Adrenal gland (tissue), 12 donors: ENCODE measurements around the gene ERC2. TPM values are rescaled to one million over a fixed set of nuclear protein-coding genes. Genes with fewer than 3 reads are reported as not detected.

ENCODE experiments used
- DNase-seq, 7 donors: peaks; one replicate each; pipeline ENCODE4 v3.0.0-alpha.2; 2019 to 2020
- H3K27ac ChIP-seq, 5 donors: fragments of 200-600 bp; sonication (generic) in 4 of 5; 1 replicate in 3 of 5; 2 replicates in 2 of 5; pipeline versions ENCODE4 v1.5.1 to v1.8.0; 2016 to 2020; ENCODE audit warnings: mild to moderate bottlenecking in 1 of 5
- H3K27me3 ChIP-seq: fragments of 200-600 bp; 2 replicates; pipeline ENCODE4 v1.8.0; 2021
- H3K36me3 ChIP-seq, 2 donors: fragments of 200-600 bp; replicated peaks in 1 of 2; 1 replicate in 1 of 2; 2 replicates in 1 of 2; pipeline versions ENCODE4 v1.5.1 to v1.8.0; 2018 to 2022
- H3K4me1 ChIP-seq, 2 donors: fragments of 200-600 bp; replicated peaks in 1 of 2; 1 replicate in 1 of 2; 2 replicates in 1 of 2; pipeline versions ENCODE4 v1.5.1 to v1.8.0; 2018 to 2021
- H3K4me3 ChIP-seq, 4 donors: fragments of 200-600 bp; sonication (generic) in 3 of 4; one replicate each; pipeline ENCODE4 v1.5.1; 2016 to 2018
- H3K9me3 ChIP-seq, 3 donors: fragments of 200-600 bp; sonication (generic) in 1 of 3; replicated peaks in 1 of 3; 1 replicate in 2 of 3; 2 replicates in 1 of 3; pipeline versions ENCODE4 v1.5.1 to v1.8.0; 2016 to 2021
- POLR2A ChIP-seq, 2 donors: fragments of 450-650 bp; IDR thresholded peaks; one replicate each; pipeline ENCODE4 v1.6.1; 2017; ENCODE audit warnings: antibody characterized with exemption in 2 of 2, mild to moderate bottlenecking in 2 of 2, moderate library complexity in 1 of 2
- WGBS, 4 donors: extraction: QIAGEN DNeasy Blood & Tissue Kit in 2 of 4; methylation state at CpG; one replicate each; pipeline versions ENCODE4 v1.1.5 to v1.1.7; 2013 to 2017; 5-methylcytosine and 5-hydroxymethylcytosine counted together
- intact Hi-C, 2 donors: fragments of 100-400 bp; cut with DNase I; formaldehyde crosslinking; loops; one replicate each; pipeline versions ENCODE4 v1.14.1 to v1.15.0; 2022 to 2023
- polyA plus RNA-seq, 3 donors: library from polyadenylated mRNA; stranded (reverse); fragments of 200-250 nt in 2 of 3; fragments of 350-450 nt in 1 of 3; fragmentation: Illumina TruSeq in 1 of 3; extraction: RNeasy Lipid Tissue Mini Kit (QIAGEN cat#74804) in 1 of 3; gene quantifications; one replicate each; pipeline ENCODE4 v1.2.3, GENCODE V29; 2013 to 2014
- total RNA-seq, 9 donors: library from RNA; depleted of rRNA in 4 of 9; stranded (reverse); fragments of >200 nt in 4 of 9; fragments of 120-200 nt in 1 of 9; fragmentation: NEBNext Ultra II Directional in 1 of 9; extraction: Animal tissue kit (Norgen Biotek cat#: 25700) in 1 of 9; gene quantifications; one replicate each; pipeline versions ENCODE4 v1.1.0 to v1.2.4, GENCODE V29; 2013 to 2023
- TF ChIP-seq, protein P1 (sequence below), 6 experiments: fragments of 450-650 bp in 4 of 6; fragments of 200-600 bp in 2 of 6; sonication (generic) in 1 of 6; IDR thresholded peaks; 1 replicate in 5 of 6; 2 replicates in 1 of 6; pipeline versions ENCODE4 v1.5.1 to v1.8.0; 2016 to 2021; ENCODE audit warnings: antibody characterized with exemption in 6 of 6, mild to moderate bottlenecking in 2 of 6, moderate library complexity in 1 of 6
- donor health status: healthy with polysubstance abuse.
- donor health status: Bipolar disorder and iron deficiency.
- donor health status: DM: yes; HTN: yes; CAD: no.
- donor health status: DM: no; HTN: no; CAD: no.
- donor health status: DM: no; HTN: no; CAD: no.
- donor health status: DM: yes; HTN: yes; CAD: no.

Gene ERC2
- total and polyA plus RNA-seq, 12 donors = 0.47 to 5.8 (median 1.5) TPM

- no peaks in the 10 kb centered on the region for H3K9me3 ChIP-seq
- no peaks in the 10 kb centered on the region for H3K27me3 ChIP-seq
- H3K36me3 ChIP-seq = no peaks in the 10 kb centered on the region
- no peak overlapping the region for H3K4me3 ChIP-seq
- H3K4me1 ChIP-seq = no peaks in the 10 kb centered on the region
- TF ChIP-seq, protein P1, sequence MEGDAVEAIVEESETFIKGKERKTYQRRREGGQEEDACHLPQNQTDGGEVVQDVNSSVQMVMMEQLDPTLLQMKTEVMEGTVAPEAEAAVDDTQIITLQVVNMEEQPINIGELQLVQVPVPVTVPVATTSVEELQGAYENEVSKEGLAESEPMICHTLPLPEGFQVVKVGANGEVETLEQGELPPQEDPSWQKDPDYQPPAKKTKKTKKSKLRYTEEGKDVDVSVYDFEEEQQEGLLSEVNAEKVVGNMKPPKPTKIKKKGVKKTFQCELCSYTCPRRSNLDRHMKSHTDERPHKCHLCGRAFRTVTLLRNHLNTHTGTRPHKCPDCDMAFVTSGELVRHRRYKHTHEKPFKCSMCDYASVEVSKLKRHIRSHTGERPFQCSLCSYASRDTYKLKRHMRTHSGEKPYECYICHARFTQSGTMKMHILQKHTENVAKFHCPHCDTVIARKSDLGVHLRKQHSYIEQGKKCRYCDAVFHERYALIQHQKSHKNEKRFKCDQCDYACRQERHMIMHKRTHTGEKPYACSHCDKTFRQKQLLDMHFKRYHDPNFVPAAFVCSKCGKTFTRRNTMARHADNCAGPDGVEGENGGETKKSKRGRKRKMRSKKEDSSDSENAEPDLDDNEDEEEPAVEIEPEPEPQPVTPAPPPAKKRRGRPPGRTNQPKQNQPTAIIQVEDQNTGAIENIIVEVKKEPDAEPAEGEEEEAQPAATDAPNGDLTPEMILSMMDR (IDR thresholded peaks at IDR 0.05) = no peak
- no peak for TF ChIP-seq POLR2A (IDR thresholded peaks at IDR 0.05)
- DNase-seq = no peak
- 66 to 83% (median 80%) methylated on average over 1 of the region's 1 CpG for WGBS, 4 donors
- H3K27ac ChIP-seq = no peak overlapping the region
- intact Hi-C loops = no loop called here
Measured at GRCh38 chr3:55562700-55563099, 905.6 kb downstream of the ERC2 start.

DNA sequence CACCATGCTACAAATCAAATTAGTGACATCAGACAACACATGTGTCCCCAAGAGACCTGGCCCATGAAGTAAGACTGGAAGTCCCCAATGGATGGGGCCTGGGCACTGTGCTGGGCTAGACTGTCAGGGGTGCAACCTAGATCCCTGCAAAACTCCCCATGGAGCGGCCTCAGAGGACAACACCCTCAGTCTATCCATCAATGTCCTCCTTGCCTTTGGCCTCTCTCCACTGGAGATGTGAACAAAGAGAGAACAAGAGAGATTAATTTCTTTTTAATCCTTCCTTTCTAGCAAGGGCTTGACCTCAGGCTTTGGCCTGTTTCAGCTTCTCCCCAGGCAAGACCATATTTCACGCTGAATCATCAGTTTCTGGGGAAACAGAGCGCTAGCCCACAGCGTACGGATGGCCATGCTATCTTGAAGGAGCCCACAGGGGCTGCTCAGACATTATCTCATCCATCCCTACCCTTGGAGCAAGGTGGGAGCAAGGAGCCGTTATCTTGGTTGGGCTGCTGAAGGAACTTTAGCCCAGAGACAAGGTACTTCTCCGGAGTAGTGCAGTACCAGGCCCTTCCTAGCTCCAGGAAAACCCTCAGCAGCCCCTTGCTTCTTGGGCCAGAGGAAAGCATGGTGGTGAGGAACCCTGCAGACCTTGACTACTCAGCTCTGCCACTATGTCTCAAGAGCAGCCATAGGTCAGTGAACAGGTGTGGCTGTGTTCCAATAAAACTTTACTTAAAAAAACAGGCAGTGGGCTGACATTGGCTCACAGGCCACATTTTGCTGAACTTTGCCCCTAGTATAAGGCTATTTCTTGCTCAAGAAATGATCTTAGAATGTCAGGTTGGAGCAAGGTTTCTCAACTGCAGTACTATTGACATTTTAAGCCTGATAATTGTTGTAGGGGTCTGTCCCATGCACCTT is 908.5 kb downstream of the ERC2 start:
- H3K9me3 ChIP-seq = no peaks in the 10 kb centered on the region
- H3K27ac ChIP-seq = no peak overlapping the region
- H3K27me3 ChIP-seq = no peaks in the 10 kb centered on the region
- no peaks in the 10 kb centered on the region for H3K4me1 ChIP-seq
- no peak for DNase-seq
- 88 to 94% (median 91%) methylated on average over 6 to 7 of the region's 7 CpGs for WGBS, 4 donors
- TF ChIP-seq, protein P1 (IDR thresholded peaks at IDR 0.05) = no peak
- no peak for TF ChIP-seq POLR2A (IDR thresholded peaks at IDR 0.05)
- H3K4me3 ChIP-seq = no peak overlapping the region
- intact Hi-C loops = no loop called here
- no peaks in the 10 kb centered on the region for H3K36me3 ChIP-seq

GRCh38 chr3:55558316-55558715 is 910.0 kb downstream of the ERC2 start:
- Histone ChIP-seq H3K27me3 (no peaks in the 10 kb centered on the region), H3K27ac (no peak overlapping the region), H3K4me1 (no peaks in the 10 kb centered on the region), H3K9me3 (no peaks in the 10 kb centered on the region), H3K36me3 (no peaks in the 10 kb centered on the region), H3K4me3 (no peak overlapping the region)
- TF ChIP-seq POLR2A (IDR thresholded peaks at IDR 0.05) = no peak
- TF ChIP-seq, protein P1 (IDR thresholded peaks at IDR 0.05) = no peak
- no peak for DNase-seq
- WGBS, 4 donors = 69 to 76% (median 72%) methylated on average over 1 of the region's 1 CpG
- intact Hi-C loops = no loop called here

DNA sequence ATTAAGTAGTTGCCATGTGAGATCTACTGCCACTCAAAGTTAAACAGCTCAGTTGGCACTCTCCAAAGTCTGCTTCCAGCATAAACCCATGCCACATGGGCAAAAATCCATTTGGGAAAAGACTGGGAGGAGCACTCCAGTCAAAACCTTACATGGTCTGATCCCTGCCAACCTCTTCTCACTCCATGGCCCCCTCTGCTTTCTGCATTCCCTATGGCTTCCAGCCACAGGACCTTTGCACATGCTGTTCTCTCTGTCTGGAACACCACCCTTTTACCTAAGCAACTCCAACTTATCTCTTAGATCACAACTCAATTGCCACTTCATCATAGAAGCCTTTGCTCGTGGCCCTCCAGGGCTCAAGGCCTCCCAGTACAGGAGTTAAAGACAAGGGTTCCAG is 910.7 kb downstream of the ERC2 start:
- H3K27ac ChIP-seq = no peak overlapping the region
- H3K9me3 ChIP-seq = no peaks in the 10 kb centered on the region
- TF ChIP-seq, protein P1 (IDR thresholded peaks at IDR 0.05) = no peak
- TF ChIP-seq POLR2A (IDR thresholded peaks at IDR 0.05) = no peak
- no peaks in the 10 kb centered on the region for H3K36me3 ChIP-seq
- WGBS, 4 donors = 88 to 100% (median 90%) methylated on average over 1 of the region's 1 CpG
- no peak for DNase-seq
- no peaks in the 10 kb centered on the region for H3K27me3 ChIP-seq
- intact Hi-C loops = no loop called here
- H3K4me1 ChIP-seq = no peaks in the 10 kb centered on the region
- no peak overlapping the region for H3K4me3 ChIP-seq
